ENCODE data around the gene ST3GAL3.

DNA sequence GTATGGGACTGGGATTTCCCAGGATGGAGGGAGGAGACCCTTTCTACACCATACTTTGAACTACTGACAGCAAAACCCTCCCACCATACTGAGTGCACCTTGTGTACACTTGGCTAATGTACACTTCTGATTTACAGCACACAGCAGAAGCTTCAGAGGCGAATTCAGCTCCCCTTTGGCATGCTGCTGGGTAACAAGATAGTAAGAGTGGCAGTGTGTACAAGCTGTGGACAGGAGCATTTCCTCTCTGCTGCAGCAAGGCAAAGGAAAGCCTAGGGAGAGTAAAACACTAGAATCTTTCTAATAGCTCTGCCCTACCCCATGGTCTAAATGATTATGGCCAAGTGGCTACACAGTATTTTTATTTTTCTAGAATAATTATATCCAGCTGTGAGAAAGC, 142.3 kb downstream of the ST3GAL3 start:
- TF ChIP-seq YY1 (IDR thresholded peaks at IDR 0.05; ENCODE audit: insufficient read depth, insufficient read length), result no peak
- no peak for TF ChIP-seq ZNF274 (IDR thresholded peaks at IDR 0.05; ENCODE audit: low read depth, low read length)

All from NT2/D1 (cell line).